Fibroblast of skin of left quadriceps (primary cell): ENCODE data around the gene CDON.
"Not testable (repeated sequence)": the region's sequence is repeated elsewhere in the genome, so short reads cannot be mapped to it uniquely, and the experiment has no call there.

Experiments used
- DNase-seq, 2 experiments: peaks; one replicate each; pipeline ENCODE4 v3.0.0-alpha.2; 2013; ENCODE audit warnings: low read depth in 2 of 2

CDON gene

DNA sequence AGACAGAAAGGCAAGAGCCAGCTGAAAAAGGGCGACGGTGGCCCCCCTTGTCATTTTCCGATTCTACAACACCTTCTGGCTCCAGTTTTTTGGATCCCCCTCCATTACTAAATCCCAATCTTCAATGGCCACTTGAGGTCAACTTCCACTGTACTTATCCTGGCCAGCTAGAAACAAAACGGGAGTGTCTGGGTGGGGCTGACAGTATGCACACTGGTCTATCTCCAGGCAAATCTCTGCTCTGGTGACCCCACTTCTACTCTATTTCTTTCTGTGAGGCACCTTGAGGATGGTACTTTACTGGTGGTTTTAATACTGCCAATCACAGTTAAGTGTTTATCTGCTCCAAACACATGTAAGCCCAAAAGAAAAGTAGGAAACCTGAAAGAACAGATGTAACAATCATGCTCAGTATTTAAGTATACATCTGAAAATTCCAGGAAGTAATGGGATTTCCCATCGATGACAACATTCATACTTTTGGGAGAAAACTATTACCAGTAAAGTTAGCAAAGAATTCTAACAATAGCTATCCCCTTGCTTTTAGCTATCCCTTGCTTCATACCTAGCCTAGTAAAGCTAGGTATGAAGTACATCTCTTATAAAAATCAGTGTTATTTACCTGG is 16.0 kb downstream of the CDON start:
- DNase-seq = no peak

DNA sequence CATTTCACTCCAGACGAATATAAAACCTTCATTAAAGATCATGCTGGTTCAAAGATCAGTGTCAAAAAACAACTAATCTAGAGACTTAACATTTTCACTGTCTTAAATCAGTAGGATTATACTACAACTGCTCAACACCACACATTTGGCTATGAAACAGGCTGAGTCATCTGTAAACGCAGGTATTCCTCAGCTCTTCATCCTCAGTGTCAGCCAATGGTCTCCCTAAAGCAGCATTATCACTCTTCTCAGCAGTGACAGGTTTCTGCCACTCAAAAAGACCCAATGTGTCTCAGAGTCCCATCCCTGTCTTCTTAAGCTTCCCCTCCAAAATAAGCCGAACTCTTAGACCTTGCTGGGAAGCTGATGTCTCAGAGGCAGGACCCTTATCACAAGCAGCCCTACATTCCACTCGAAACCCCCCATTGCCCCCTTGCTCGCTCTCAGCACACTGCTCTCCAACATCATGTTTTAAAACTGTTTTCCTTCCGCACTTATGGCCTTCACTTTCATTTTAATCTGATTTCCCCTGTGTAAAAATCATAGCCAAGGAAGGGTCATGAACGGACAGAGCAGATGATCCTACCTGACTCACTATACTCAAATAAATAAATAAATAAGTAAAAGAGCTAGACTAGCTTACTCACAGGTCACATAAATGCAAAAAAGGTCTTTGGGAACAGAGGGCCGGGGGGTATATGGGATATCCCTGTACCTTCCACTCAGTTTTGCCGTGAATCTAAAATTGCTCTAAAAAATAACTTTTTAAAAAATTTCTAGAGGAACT is 23.0 kb downstream of the CDON start:
- no peak for DNase-seq

DNA sequence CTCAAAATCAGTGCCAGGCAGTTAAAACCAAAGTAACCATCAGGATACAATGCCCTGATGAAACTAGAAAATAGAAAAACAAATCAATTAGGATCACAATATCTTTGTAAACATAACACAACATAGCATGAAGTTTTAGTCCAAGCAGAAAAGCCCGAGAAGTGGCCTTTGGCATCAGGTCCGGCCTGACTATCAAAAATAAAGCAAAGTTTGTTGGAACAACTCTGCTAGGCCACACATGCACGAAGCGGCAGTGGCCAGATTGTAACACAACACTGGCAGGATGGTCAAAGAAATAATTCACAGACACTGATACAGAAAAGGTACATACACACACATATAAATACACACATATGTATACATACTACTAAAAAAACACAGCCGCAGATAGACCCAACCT is 26.9 kb downstream of the CDON start:
- DNase-seq = no peak

DNA sequence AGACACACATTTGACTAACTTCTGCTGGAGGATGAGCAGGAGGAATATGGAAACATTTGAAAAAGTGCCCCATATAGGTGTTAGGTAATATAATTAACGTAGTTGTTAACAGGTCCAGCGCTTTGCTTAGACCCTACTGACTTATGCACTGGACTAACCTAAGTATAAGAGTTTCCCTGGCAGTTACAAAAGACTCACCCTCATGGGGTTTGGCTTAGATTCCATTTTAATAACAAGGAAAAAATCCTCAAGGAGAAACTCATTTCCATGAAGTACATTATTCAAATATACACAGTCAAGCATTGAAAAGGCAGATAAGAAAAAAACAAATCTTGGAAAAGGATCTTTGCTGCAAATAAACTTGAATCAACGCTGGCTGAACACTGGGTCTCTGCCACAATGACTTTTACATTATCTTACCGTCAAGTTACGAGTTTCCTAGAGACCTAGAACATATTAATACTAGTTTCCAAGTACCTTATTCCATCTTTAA is 27.7 kb downstream of the CDON start:
- no peak for DNase-seq

DNA sequence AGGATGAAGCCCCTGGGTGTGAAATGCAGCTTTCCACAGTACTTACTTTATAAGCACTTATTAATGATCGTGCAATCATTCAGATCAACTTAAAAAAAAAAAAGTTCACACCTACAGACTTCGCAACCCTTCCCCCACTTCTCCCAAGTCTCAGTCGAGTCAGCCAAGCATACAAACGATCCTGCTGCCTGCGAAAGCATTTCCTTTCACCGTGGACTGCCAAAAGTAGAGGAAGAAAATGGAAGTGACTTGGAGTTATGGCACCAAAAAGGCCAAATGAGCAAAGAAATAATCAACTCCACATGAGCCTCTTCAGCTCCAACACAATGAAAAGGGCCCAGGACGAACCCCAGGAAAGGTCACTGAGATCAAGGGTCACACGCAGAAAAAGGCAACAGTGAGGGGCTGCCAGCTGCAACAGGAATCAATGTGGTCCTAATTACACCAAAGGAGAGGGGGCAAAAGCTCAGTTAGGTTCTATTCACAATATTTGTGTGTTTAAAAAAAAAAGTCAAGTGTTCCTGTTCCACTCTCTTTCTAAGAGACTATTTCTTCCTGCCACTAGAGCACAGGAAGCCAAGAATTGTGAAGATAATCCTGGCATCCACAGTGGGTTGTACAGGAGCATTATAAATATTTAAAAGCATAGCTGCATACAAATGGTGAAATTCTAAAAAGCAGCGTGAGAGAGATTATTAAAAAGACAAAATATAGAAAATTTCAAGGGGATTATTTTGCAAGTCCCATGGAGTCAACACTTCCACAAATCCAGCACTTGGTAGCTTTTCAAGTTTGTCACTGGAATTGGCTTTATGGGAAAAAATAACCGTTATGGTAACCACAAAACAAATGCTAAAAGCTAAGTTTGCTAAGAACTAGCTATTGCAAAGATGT is 28.4 kb downstream of the CDON start:
- DNase-seq = no peak

DNA sequence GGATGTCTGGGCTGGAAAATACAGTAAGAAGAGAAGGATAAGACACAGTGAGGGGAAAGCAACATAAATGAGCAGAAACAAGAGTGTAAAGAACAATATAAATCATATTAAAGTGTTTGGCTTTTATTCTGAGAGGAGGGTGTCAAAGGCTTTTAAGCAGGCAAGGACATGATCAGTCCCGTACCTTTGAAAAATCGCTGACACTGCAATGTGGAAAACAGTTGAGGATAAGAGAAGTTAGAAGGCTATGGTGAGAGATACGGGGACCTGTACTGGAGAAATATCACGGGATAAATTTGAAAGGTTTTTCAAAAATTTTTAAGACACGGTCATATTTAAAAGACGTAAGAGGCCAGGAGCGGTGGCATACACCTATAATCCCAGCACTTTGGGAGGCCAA is 30.3 kb downstream of the CDON start:
- no peak for DNase-seq

DNA sequence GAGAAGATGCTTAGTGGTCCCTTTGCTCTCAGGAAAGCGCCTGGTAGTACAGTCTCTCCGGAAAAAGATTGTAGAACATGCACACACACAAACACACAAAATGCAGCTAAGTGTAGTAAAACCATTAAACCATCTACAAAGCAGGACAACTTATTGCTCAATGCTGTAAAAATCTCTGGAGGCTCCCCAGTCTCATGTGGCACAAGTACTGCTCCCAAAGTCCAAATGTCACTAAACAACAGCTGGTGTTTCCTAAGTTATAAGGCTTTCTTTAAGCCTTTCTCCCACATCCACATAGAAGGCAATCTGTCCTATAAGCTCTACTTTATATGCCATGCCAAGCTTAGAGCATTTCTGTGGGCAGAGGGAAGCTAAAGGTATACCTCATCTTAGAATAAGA is 32.9 kb downstream of the CDON start:
- DNase-seq = no peak

DNA sequence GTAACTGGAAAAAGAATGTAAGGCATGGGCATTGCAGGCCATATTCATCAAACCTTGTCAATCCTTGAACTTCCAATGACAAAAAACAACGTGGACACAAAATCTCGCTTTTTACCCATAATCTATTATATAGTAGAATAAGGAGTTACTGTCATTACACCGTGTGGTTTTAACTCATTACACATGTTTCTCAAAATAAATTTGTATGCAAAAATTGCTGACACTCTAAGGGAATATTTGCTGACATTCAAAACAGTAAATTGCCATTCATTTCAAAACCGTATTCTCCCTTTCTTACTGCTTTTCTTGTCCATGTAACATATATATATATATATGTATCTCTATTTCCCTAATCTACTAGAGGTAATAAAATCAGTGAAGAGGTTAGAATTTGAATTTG is 33.4 kb downstream of the CDON start:
- DNase-seq = no peak

DNA sequence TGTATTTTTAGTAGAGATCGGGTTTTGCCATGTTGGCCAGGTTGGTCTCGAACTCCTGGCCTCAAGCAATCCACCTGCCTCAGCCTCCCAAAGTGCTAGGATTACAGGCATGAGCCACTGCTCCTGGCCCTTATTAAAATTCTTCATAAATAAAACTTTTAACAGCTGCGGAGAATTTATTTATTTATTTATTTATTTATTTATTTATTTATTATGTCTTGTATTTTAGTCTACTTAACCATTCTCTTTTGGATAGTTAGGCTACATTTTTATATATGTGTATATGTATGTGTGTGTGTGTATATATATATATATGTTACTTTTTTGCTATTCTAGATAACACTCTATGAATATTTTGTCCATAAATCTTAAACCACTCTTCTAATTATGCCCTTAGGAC is 34.1 kb downstream of the CDON start:
- not testable (repeated sequence) for DNase-seq

DNA sequence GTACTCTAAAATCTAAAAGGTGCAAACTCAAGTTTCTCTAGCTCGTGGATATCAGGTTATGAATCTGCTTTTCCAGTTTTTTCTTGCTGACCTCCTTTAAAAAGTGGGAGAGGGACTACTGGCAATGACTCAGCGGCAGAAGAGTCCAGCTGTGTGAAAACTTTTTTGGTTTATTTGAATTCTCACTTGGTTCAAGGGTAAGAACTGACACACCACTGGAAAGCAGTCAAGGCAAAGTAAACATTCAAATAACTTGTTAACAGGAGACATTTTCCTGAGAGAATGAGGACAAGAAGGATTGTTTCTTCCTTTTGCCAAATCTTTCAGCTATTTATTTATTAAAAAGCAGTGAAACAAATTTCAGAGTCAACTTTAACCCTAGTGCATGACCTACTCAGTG is 36.1 kb downstream of the CDON start:
- DNase-seq = no peak

DNA sequence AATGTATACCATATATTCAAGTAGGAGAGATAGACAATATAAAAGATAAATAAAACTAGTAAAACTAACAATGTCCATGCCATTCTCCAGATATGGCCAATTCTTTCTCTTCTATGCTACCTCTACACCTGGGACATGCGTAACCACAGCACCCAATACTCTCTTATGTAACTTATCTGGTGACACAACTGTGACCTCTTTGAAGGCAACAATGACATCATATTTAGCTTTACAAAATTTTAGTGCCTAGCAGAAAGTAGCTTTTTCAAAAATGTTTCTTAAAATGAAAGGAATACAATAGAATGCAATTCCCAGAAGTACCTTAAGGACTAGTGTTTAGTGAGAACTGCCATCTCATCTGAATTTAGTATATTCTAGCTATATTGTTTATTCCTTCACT is 36.8 kb downstream of the CDON start:
- no peak for DNase-seq

DNA sequence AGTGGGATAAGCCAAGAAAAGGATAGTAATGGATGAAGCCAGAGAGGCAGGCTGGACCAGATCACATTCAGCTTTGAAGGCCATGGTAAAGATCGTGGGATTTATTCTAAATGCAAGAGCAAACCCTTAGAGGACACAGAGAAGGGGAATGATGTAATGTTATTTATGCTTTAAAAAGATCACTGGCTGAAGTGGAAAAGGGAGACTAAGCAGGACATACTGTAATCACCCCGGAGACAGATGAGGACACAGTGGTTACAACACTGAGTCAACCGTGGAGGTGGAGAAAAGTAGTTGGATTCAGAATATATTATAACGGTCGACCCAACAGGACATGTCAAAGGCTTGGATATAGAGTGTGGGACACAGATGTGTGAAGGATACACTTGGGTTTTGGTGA is 38.5 kb downstream of the CDON start:
- DNase-seq = no peak

DNA sequence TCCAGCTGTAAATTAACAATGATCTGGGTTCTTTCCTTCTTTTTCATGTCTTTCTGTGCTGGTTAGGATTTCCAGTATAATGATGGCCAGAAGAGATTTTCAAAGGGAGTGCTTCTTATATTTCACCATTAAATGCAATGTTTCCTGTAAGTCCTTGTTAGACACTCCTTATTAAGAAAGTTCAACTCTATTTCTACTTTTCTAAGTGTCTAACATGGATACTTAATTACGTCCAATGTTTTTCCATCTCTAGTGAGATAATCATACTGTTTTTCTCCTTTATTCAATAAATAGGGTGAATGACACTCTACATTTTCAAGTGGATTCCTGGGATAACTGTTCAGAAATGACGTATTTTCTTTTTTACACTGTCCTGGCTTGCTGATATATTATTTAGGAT is 49.8 kb downstream of the CDON start:
- DNase-seq = no peak

DNA sequence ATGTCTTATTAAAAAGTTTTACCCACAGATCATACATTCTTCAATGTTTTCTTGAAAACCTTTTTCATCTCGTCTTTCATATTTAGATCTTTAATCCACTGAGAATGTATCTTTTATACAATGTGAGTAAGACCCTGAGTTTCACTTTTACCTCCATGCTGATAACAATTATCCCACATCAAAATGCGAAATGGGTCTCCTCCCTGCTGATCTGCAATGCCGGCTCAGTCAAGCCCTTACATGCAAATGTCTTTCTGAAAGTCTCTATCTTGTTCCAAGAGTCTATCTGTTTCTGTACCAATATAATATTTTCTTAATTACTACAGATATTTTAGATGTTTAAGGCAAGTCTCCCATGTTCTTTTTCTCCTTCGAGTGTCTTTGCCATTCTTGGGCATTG is 50.9 kb downstream of the CDON start:
- no peak for DNase-seq

DNA sequence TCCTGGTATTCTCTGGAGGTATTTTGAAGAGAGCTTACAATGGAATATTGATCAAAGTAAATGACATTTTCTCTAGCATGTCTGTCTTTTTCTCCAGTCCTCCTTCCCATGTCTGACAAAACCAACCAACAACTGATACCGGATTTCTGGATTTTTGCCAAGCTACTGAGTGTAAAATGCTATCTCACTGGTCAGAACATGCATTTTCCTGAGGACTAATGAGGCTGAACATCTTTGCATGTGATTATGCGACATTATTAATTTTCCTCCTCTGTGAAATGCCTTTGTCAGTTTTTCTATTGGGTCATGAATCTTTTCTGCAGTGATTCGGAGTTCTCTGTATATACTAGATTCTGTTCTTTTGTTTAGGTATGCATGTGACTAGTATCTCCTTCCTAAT is 51.4 kb downstream of the CDON start:
- DNase-seq = no peak

DNA sequence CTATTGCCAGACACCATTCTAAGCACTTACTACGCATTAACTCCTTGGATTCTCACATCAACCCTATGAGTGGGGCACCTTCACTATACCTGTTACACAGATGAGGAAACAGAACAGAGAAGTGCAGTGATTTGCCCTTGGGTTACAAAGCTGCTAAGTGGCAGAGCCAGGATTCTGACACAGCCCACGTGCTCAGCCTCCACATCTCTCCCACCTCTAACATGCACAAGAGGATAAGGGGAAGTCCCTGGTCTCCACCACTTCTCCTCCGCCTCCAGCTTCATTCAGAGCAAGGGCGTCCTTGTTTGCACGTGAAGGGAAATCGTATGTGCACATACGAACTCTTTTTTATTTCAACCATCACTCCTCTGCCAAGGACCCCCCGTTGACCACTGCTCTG is 53.7 kb downstream of the CDON start:
- no peak for DNase-seq

DNA sequence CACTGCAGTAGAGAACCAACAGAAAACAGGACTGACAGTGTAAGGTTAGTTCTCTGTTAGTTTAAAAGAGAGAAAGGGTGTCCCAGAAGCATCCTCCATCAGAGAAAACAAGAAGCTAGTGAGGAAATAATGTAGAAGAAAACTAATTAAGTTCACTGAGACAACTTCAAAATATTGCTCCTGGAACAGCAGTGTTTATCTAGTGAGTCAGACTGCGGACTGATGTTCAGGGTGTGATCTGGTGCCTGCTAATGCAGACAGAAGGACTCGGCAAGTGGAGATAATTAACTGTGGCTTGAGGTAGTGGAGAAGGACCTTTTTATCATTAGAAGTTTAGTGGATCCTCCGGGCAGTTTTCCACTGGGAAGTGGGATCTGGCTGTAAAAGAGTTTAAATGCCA is 55.4 kb downstream of the CDON start:
- DNase-seq = peak; percentile 39 to 46

DNA sequence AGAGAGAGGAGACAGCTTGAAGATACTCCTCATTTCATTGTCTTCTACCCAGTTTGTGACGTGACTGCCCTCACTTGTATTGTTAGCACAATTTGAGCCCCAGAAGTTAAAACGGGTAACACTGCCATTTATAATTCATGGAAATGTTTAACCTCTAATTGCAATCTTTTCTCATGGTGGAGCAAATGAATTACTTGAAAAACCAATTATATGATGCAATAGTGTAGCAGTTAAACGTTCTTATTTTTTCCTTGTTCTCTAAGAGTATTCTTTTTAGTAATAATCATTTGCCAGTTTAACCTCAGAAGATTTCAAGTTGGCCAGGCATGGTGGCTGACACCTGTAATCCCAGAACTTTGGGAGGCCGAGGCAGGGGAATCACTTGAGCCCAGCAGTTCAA is 56.6 kb downstream of the CDON start:
- DNase-seq = no peak

DNA sequence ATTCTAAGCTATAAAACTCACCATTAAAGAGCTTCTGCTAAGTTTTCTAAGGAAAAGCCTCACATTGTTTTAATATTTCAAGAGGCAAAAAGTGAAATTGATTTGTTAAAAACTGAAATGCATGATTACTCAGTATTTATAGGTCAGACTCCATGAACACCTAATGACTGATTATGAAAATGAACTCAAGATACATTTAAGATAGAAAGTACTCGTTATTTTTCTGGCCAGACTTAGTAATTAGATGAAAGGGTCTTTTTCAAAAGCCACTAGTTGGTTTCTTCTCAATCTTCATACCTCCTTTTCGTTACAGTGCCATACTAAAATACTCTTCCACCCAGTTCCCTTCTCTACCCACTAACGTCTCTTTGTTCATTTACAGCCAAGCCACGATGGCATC is 60.5 kb downstream of the CDON start:
- no peak for DNase-seq

DNA sequence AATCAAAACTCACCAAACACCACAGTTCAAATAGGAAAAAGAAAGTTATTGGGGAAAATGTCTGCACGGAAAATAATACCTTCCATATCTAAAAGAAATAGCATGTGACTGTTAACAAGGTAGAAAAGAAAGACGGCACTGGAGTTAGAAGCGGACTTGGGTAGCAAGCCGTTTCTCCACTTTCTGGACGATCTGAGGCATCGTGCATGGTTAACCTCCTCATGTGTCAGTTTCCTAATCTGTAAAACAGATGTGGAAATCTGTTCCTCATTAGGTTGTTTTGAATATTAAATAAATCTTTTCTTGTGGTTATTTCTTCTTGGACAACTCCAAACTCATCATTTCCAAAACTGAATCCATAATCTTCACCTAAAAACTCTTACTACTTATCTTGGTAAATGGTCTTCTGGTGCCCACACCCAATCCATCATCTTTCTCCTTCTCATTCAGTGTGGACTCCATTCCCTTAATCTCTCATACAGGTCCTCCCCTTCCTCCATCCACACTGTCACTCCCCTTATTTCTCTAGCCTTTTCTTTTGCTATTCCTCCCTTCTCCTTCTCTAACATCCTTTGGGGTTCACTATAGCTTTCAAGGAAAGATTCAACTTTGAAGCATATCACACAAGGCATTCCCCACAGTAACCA is 63.3 kb downstream of the CDON start:
- DNase-seq = peak; percentile 39 to 42

DNA sequence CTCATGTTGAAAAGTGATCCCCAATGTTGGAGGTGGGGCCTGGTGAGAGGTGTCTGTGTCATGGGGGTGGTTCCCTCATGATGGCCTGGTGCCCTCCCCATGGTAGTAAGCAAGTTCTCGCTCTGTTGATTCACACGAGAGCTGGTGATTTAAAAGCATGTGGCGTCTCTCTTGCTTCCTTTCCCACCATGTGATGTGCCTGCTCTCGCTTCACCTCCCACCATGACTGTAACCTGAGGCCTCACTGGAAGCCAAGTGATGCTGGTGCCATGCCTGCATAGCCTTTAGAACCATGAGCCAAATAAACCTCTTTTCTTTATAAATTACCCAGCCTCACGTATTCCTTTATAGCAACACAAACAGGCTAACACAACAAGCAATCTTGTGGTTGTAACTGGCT is 64.4 kb downstream of the CDON start:
- DNase-seq = no peak

DNA sequence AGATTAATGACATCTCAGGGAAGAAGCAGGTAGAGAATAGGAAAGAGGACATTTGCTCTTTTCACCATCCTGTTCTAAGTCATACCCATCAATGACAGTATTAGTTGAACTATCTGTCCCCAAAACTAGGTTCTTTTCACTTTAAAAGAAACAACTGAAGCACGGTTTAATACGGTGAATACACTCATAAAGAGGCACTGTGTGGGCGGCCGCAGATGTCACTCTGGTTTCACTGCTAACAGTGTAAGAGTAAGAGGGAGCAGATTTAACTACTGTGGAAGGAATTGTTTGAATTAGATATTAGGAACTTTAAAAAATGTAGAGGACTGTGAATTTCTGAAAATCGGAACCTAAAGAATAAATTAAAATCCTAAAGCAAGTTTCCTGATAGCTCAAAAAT is 67.4 kb downstream of the CDON start:
- no peak for DNase-seq
